22Rv1 (cell line): ENCODE results near the gene CCR6.

Experiments
- H3K27ac ChIP-seq: fragments of 450-650 bp; 2 replicates; pipeline ENCODE4 v1.5.1; 2017
- ZFX ChIP-seq: fragments of 450-650 bp; IDR thresholded peaks from 2 replicates; pipeline ENCODE4 v1.6.1; 2017; ENCODE audit warnings: antibody characterized with exemption, borderline replicate concordance
- TF ChIP-seq, protein P1 (sequence below): fragments of 450-650 bp; IDR thresholded peaks from 2 replicates; pipeline ENCODE4 v1.5.1; 2017; ENCODE audit warnings: mild to moderate bottlenecking

CCR6 gene

DNA sequence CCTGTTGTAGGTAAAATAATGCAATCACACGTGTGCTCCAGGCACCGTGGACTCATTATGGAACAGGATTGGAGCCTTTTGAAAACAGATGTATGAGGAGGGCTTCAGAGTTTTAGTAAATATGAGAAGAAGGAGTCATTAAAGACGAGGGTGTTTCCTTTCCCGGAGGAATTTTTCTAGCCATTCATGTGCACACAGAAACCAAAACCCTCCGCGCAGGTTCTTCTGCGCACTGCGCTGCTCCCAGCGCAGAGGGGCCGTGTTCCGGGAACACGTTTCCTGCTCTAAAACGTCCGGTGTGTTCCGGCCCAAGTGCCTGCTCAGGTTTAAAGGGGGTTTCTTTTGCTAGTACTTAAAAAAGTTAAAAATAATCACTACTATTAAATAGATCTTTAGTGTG is 23.2 kb downstream of the CCR6 start:
- H3K27ac ChIP-seq = no peak overlapping the region
- TF ChIP-seq ZFX = no peak
- TF ChIP-seq, protein P1, sequence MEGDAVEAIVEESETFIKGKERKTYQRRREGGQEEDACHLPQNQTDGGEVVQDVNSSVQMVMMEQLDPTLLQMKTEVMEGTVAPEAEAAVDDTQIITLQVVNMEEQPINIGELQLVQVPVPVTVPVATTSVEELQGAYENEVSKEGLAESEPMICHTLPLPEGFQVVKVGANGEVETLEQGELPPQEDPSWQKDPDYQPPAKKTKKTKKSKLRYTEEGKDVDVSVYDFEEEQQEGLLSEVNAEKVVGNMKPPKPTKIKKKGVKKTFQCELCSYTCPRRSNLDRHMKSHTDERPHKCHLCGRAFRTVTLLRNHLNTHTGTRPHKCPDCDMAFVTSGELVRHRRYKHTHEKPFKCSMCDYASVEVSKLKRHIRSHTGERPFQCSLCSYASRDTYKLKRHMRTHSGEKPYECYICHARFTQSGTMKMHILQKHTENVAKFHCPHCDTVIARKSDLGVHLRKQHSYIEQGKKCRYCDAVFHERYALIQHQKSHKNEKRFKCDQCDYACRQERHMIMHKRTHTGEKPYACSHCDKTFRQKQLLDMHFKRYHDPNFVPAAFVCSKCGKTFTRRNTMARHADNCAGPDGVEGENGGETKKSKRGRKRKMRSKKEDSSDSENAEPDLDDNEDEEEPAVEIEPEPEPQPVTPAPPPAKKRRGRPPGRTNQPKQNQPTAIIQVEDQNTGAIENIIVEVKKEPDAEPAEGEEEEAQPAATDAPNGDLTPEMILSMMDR = no peak

DNA sequence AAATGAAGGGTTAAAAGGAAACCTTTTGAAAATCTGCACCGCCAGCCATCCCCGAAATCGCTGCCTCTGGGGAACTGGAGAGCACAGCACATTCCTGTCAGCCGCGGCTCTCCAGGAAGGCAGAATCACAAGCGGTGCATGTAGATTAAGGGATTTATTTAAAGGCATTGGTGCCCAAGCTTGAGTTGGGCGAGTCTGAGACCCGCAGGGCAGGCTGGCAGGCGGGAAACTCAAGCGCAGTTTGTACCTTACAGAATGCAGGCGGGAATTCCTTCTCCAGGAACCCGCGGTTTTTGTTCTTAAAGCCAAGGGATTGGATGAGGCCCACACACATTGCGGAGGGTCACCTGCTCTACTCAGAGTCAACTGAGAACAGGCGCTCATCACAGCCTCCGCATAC is 24.1 kb downstream of the CCR6 start:
- no peak overlapping the region for H3K27ac ChIP-seq
- TF ChIP-seq ZFX = no peak
- TF ChIP-seq, protein P1 = no peak

GRCh38 chr6:167148021-167148420 is 25.1 kb downstream of the CCR6 start:
- H3K27ac ChIP-seq = no peak overlapping the region
- no peak for TF ChIP-seq ZFX
- TF ChIP-seq, protein P1 = no peak

GRCh38 chr6:167148997-167149396 is 26.1 kb downstream of the CCR6 start:
- no peak overlapping the region for H3K27ac ChIP-seq
- TF ChIP-seq ZFX = no peak
- TF ChIP-seq, protein P1 = no peak

DNA sequence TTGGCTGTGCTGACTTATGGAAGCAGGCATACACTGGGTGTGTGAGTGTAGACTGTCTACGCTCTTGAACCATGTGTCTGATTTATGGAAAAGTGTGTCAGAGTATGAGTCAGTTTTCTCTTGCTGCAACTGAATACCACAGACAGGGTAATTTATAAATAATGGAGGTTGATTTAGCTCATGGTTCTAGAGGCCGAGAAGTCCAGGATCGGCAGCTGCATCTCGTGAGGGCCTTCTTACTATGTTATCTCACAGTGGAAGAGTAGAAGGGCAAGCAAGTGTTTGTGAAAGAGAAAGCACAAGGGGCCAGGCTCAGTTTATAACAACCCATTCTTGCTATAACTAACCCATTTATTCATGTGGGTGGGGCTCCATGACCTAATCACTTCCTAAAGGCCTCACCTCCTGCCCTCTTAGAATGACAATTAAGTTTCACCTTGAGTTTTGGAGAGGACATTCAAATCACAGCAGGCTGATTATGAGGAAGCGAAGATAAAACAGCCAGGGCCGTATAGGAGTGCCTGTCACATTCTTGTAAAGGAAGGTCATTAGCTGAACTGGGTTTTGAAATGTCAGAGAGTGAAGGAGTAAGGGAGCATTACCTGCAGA is 28.1 kb downstream of the CCR6 start:
- TF ChIP-seq, protein P1 = no peak
- TF ChIP-seq ZFX = no peak
- H3K27ac ChIP-seq = no peak overlapping the region

DNA sequence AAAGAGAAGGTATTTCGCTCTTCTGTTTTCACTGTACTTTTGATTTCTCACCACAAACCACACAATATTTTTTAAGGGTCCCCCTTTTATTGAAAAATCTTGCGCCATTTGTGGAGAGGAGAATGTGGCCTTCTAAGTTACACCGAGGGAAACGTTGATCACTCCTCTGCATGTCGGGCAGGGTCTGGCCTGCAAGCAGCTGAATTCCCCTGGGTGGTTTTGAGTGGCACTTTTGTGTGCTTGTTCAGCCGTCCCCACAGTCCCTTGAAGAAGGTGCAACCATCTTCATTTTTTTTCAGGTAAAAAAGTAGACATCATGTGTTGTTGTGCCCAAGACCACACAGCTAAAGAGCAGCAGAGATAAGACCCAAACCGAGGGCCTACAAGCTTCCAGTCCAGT is 28.8 kb downstream of the CCR6 start:
- TF ChIP-seq, protein P1 = no peak
- TF ChIP-seq ZFX = no peak
- no peak overlapping the region for H3K27ac ChIP-seq

- TF ChIP-seq, protein P1 = no peak
- TF ChIP-seq ZFX = no peak
- no peak overlapping the region for H3K27ac ChIP-seq
These were observed 30.0 kb downstream of the CCR6 start for GRCh38 chr6:167152862-167153261.
